ENCODE results near the gene IER3IP1.

Gene IER3IP1

GRCh38 chr18:47168913-47169312 is 7.3 kb downstream of the IER3IP1 start:
- TF ChIP-seq CTCF (IDR thresholded peaks at IDR 0.05) = no peak

- no peak for TF ChIP-seq CTCF (IDR thresholded peaks at IDR 0.05)
Observed at GRCh38 chr18:47168509-47168908, 7.7 kb downstream of the IER3IP1 start.

- no peak for TF ChIP-seq CTCF (IDR thresholded peaks at IDR 0.05)
Observed at GRCh38 chr18:47166294-47166693, 9.9 kb downstream of the IER3IP1 start.

GRCh38 chr18:47163241-47163640 is 12.9 kb downstream of the IER3IP1 start:
- TF ChIP-seq CTCF (IDR thresholded peaks at IDR 0.05) = no peak

- no peak for TF ChIP-seq CTCF (IDR thresholded peaks at IDR 0.05)
Observed at GRCh38 chr18:47160256-47160655, 15.9 kb downstream of the IER3IP1 start.

GRCh38 chr18:47151439-47151838 is 24.7 kb downstream of the IER3IP1 start:
- TF ChIP-seq CTCF (IDR thresholded peaks at IDR 0.05) = no peak

- TF ChIP-seq CTCF (IDR thresholded peaks at IDR 0.05) = no peak
Observed at GRCh38 chr18:47150824-47151366, 25.3 kb downstream of the IER3IP1 start.
